ENCODE data around the gene CRAT.

DNA sequence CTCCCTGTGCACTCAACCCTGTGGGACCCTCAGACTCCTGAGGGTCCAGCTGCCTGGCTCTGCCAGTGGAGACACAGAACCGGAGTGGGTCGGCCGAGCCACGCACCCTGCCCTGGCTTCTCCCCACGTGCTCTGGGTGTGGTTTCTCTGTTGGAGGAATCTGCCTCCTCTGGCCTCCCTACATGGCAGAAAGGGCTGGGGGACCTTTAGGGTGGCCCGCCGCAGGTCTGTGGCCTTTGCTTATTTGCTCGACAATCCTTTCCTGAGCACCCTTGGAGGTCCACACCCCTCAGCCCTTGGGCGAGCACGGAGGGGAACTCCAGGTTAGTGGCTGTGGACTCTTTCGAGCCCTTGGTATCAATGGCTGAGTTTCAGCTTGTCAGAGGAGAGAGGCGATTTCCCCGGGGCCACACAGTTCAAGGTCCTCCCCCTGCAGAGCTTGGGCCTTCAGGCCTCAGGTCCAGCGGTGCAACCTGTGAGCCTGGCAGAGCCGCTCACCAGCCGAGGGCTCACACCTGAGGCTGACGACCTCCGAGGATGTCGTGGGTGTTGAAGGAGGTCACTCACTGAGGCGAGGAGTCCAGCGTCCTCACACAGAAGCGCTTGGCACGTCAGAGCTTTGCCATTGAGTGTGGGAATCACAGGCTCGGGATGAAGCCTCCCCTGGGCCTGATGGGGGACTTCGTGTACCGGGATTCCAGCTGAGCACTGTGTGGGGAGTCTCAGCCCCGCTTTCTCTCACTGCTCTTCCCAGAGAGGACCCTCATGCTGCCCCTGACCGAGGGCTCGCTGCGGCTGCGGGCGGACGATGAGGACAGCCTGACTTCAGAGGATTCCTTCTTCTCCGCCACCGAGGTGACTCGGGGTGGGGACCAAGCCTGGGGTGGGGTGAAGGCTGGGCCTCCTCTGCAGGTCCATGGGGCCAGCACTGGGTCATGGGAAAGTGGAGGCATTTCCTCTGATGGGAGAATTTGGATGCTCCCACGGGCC is 50.5 kb downstream of the CRAT start:
- TF ChIP-seq CTCF (IDR thresholded peaks at IDR 0.05) (no peak), POLR2A (IDR thresholded peaks at IDR 0.05; ENCODE audit: low read length) (no peak), CEBPB (IDR thresholded peaks at IDR 0.05) (no peak)

Measured in A549 (cell line).